GM18951 (cell line): ENCODE measurements around the gene CRNKL1.

Source experiments
- POLR2A ChIP-seq: IDR thresholded peaks from 4 replicates; pipeline ENCODE4 v1.6.1; 2011; ENCODE audit warnings: mild to moderate bottlenecking; ENCODE audit not compliant: insufficient read length, insufficient read depth; ENCODE audit errors: extremely low read depth
- in situ Hi-C: fragments of 300-500 bp; cut with MboI; formaldehyde crosslinking; loops from one replicate; pipeline ENCODE4 v1.12.0; 2022; ENCODE audit warnings: low sequenced_read_pairs, mixed read lengths, inconsistent platforms; ENCODE audit not compliant: unreplicated experiment

The CRNKL1 gene

DNA sequence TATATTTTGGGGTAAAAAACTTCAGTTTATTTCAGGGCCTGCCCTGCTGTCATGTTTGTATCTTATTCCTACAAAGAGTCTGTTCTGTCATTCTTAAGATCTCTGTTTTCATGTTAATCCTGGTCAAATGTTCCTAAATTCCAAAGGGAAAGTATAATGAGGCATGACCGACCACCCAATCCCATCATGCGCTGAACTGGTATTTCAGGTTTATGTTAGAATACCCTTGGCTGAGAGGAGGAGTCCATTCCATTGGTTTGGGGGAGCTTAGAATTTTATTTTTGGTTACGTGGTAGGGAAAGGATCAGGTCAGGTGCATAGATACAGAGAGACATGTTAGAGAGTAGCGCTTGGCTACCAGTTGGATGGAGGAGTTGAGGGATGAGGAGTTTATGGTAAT lies 25.8 kb upstream of the CRNKL1 start:
- TF ChIP-seq POLR2A = no peak
- in situ Hi-C loops = loop anchor here (10.0 to 25.0 kb wide), 2 partner anchors 159 to 507 kb away; no protein-coding TSS in a partner anchor

DNA sequence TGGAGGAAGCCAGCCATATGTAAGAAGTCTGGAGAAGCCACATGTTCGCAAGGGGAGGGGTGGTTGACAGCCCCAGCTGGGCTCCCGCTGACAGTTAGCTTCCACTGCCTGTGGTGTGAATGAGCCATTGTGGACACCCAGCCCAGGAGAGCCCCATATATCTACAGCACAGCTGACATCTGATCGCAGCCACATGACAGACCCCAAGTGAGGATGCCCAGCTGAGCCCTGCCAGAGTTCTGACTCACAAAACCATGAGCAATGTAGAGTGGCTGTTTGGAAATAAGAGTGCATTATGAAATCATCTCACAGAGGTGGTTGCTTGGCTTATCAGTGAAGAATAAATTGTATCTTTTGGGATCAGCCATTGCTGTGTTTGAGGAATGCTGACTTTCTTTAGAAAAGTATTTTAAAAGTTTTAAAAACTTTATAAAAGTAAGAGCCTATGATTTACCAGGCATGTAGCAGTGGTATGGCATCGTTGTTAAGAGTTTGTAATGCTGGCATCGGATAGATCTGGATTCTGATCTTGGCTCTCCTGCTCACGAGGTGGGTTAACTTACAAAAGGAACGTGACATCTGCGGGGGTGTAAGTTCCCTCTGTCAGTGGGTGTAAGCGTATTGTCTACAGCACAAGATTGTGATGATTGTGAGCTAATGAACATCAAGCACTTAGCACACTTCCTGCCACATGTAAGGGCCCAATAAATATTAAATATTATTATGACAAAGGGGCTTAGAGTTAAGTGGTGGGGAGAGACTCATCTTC lies 24.2 kb upstream of the CRNKL1 start:
- no peak for TF ChIP-seq POLR2A
- in situ Hi-C loops = loop anchor here (10.0 to 25.0 kb wide), 2 partner anchors 161 to 508 kb away; no protein-coding TSS in a partner anchor

DNA sequence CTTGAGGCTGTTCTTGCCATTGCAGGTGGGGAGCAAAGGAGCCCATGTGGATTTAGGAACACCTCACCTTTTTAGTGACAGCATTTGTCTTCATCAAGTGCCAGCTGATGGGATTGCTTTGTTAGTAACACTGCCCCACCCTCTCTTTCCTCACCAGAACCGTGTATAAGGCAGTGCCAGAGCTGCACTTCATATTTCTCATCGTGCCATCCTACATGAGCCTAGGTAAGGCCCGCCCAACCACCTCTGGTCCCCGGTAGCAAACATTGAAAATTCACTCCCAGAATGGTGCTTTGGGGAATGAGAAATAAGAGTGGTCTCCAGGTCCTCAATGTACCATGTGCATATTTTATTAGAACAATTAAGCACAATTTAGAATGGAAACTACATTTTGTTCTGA lies 22.8 kb upstream of the CRNKL1 start:
- TF ChIP-seq POLR2A = no peak
- in situ Hi-C loops = loop anchor here (10.0 to 25.0 kb wide), 2 partner anchors 162 to 510 kb away; no protein-coding TSS in a partner anchor

DNA sequence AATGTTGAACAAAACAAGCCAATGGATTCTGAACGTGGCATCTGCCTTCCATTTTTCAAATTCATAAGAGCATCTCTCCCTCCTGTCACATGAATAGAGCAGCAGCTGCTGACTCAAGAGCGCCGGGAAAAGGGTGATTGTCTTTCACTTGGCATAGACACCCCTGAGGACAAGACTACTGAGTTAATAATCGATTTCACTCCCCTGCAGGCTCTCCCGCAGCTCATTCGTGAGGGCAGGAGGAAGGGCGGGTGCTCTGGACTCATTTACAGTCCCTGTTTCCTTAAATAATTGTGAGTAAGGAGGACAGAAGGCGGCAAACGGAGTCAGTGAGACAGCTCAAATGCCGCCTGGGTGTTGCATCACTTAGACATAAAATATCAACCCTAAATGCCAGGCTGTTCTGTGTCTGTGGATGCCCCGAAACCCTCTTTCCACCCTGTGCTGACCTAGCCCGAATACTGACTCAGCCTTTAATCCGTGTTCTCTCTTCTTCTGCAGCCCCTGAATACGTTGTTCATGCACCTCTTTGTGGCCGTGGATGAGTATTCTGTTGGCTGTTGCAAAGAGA lies 21.6 kb upstream of the CRNKL1 start:
- no peak for TF ChIP-seq POLR2A
- in situ Hi-C loops = loop anchor here (10.0 kb wide), 1 partner anchor 511 kb away; no protein-coding TSS in a partner anchor

DNA sequence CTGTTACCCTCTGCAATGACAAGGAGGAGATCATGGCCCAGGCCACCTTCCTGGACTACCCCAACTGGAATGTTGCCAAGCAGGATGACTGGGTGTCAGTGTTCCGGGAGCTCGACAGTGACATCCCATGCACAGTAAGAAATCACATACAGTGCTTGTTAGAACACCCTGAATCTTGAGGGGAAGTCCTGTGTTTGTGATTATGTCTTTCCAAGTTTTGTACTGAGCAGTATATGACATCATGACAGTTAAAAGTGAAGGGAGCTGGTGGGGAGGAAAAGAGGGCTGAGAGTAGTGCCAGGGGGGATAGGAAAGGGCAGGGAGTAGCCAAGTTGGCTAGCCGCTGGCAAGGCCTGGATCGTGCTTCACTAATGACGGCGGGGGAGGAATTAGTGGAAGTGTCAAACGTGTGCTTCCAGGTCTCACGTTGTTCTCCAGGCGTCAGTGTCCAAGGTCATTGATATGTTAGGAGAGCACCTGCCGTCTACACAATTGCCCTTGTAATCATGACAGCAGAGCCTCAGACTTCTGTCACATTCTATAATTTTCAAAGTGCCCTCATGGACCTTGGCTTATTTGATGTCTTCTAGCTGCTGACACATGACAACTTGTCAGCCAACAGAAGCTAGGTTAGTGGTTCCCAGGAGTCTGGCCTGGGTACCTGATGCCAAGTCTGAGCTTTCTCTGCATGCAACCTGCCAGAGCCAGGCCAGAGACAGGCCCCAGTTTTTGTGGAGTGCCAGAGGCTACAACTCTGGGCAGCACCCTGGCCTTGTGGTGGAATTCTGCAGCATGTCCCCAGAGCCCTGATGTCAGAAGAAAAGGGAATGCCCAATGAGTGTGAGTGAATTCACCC lies 18.8 kb upstream of the CRNKL1 start:
- in situ Hi-C loops = loop anchor here (10.0 kb wide), 1 partner anchor 514 kb away; no protein-coding TSS in a partner anchor
- TF ChIP-seq POLR2A = no peak

DNA sequence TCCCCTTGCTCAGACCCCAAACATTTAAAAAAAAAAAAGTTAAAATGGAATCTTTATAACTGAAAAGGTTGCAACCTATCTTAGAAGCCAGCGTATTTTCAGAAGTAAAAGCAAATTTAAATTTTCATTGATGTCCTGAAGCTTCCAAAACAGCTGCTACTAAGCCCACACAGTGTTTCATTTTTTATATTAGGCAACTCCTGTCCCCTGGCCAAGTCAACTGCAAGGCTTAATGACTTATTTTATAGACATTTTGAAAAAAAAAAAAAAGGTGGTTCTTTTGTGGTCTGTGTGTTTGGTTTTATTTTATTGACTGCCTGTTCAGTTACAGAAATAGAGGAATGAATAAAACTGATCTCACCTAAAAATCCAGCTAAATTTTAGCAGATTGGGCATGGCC lies 13.1 kb upstream of the CRNKL1 start:
- in situ Hi-C loops = no loop called here
- TF ChIP-seq POLR2A = no peak

DNA sequence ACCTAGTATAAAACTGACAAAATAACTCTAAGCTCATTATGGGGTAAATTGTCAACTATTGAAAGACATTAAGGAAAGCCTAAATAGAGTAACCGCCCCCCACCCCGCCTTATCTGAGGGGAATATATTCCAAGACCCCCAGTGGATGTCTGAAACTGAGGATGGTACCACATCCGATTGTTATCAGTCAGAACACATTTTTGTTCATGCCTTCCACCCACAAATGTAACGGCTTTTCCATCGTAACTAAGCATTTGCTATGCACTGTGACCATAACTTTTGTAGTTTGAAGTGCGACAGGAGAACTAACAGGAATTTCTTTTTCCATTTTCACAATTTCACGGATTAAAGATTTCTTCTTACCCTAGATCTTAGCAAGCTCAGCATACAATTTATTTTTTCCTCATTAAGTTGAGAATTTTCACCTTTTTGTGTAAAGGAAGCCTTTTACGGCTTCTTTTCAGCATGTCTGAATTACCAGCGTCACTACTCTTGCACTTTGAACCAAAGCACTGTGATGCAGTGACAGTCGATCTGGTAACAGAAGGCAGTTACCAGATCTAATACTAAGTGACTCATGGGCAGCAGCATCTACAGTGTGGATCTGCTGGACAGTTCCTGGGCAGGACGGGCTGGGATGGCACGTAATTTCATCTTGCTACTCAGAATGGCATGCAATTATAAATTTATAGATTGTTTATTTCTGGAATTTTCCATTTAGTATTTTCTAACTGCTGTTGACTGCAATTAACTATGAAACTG lies 11.9 kb upstream of the CRNKL1 start:
- no peak for TF ChIP-seq POLR2A
- in situ Hi-C loops = no loop called here

DNA sequence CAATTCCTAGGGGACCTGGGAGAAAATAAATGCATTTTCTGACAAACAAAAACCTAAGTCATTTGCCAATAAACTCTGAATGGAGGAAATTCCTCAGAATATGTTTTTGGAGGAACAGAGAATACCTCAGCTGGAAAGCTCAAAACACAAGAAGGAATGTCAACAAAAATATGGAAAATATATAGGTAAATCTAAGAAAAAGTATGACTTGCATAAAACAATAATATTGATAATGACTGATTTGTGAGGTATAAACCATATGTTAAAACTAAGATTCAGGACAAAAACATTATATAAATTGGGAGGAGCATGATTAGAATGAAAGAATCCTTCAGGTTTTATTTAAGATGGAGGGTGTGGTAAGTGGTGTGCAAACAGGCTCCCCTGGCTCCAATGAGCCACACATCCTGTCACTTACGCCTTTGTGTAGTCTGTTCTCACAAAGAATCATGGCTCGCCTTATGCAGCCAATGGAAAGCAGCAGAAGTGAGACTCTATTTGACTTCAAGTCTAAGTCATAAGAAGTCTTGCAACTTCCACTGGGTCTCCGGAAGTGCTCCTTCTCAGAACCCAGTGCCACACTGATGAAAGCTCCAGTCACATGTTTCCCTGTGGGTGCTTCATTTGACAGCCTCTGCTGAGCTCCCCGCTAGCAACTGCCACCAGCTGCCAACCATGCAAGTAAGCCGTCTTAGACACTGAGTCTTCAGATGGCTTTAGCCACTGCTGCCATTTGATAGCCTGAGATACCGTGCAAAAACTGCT lies 8.2 kb upstream of the CRNKL1 start:
- no peak for TF ChIP-seq POLR2A
- in situ Hi-C loops = no loop called here

DNA sequence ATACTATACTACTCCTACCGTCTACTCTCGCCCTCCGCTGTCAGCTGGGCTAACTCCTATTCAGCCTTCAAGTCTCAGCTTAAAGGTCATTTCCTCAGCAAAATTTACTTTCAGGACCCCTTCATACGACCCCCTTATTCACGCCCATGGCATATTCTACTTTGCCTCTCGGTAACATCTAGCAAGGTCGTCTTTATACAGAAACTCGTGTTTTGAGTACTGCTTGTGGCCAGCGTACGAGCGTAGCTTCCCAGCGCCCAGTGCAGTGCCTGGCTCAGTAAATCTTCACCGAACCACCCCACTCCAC lies 546 bp downstream of the CRNKL1 start:
- TF ChIP-seq POLR2A = no peak
- in situ Hi-C loops = no loop called here

DNA sequence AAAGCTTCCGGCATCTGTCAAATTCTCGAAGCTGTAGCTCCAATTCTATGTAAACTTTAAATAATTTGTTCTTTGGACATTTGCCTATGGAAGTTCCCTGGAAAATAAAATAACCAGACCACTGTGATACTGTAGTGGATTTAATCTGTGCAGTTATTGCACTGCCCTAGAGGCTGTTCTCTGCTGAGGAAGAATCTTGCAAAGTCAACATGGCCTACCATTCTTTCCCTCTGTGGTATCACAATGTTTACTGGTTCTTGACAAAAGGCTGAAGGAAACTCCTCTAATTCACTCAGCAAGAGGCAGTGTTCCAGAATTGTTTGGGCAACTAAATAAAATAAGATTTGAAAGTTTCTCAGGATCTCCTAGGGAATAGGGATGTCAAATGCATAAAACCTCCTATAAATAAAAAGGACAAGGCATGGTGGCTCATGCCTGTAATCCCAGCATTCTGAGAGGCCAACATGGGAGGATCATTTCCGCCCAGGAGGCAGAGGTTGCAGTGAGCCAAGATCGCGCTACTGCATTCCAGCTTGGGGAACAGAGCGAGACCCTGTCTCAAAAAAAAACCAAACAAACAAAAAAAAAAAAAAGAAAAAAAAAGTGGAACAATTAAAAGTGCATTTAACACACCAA lies 12.4 kb downstream of the CRNKL1 start:
- in situ Hi-C loops = no loop called here
- TF ChIP-seq POLR2A = no peak

DNA sequence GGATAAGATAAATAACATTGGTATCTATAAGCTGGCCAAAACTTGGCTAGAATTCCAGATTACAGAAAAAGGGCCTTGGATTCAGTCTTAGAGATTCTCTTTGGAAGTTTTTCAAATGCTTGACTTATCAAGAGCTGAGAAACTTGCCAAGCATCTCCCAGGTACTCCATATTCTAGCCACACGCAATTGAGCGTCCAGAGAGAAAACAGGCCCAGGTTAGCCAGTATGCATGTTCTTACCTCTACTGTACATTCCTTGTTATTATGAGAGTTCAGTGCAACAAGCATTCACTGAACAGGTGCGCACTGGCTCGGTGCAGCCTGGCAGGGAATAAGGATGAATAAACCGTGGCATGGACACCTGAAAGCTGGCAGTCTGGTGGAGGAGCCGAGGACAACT lies 13.7 kb downstream of the CRNKL1 start:
- in situ Hi-C loops = no loop called here
- no peak for TF ChIP-seq POLR2A

DNA sequence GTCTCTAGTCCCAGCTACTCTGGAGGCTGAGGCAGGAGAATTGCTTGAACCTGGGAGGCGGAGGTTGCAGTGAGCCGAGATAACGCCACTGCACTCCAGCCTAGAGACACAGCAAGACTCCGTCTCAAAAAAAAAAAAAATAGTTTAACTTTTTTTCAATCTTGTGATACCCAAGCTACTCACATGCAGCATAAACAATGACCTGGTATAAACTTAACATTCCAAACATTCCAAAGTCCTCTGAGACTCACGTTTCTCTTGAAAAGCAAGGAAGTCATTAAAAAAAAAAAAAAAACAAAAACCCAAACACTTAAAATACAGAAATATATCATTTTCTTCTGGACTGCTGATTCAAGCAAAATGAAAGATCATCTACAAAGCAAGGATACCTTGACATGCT lies 14.3 kb downstream of the CRNKL1 start:
- in situ Hi-C loops = no loop called here
- TF ChIP-seq POLR2A = no peak
